ENCODE data around the gene KMT2C.
"Not testable (repeated sequence)": the region's sequence is repeated elsewhere in the genome, so short reads cannot be mapped to it uniquely, and the experiment has no call there.

Gene KMT2C

DNA sequence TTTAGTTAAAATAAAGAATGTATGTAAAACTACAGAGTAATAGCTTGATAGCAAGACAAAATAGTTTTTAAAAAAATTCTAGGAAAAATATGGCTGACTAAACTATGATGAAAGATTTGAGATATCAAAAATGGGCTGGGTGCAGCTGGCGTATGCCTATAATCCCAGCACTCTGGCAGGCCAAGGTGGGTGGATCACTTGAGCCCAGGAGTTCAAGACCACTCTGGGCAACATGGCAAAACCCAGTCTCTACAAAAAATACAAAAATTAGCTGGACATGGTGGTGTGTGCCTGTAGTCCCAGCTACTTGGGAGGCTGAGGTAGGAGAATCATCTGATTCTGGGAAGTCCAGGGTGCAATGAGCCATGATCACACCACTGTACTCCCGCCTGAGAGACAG lies 29.8 kb downstream of the KMT2C start:
- not testable (repeated sequence) for H3K27me3 ChIP-seq (replicated peaks in 2 of 5; ENCODE audit: control insufficient read depth in 4 of 5, insufficient read depth in 5 of 5, low read length in 4 of 5); H3K27ac ChIP-seq (ENCODE audit: insufficient read depth in 1 of 2, low read depth in 1 of 2, low read length in 2 of 2, poor library complexity in 1 of 2, severe bottlenecking in 2 of 2); H3K9me3 ChIP-seq (ENCODE audit: control extremely low read depth in 1 of 5, control insufficient read depth in 4 of 5, insufficient read depth in 2 of 5, low read depth in 1 of 5, low read length in 4 of 5); H3K4me3 ChIP-seq (ENCODE audit: control insufficient read depth in 1 of 7, extremely low read depth in 1 of 7, insufficient read depth in 4 of 7, low read depth in 2 of 7, low read length in 6 of 7); DNase-seq; H3K4me1 ChIP-seq (ENCODE audit: control extremely low read depth in 1 of 4, control insufficient read depth in 4 of 4, insufficient read depth in 4 of 4, low read length in 3 of 4); H3K36me3 ChIP-seq (ENCODE audit: control insufficient read depth in 4 of 4, insufficient read depth in 4 of 4, low read length in 3 of 4)
- WGBS (ENCODE audit: insufficient coverage): 55% methylated on average over 2 of the region's 2 CpGs
- ChIA-PET POLR2A (interaction anchor here (1.0 kb wide), 1 partner anchor 20 kb away, joined by 5 read pairs; no protein-coding TSS in a partner anchor), CTCF (interaction anchor here (0.7 to 1.3 kb wide), 2 partner anchors 10 to 25 kb away, joined by 3 to 5 read pairs; no protein-coding TSS in a partner anchor)

DNA sequence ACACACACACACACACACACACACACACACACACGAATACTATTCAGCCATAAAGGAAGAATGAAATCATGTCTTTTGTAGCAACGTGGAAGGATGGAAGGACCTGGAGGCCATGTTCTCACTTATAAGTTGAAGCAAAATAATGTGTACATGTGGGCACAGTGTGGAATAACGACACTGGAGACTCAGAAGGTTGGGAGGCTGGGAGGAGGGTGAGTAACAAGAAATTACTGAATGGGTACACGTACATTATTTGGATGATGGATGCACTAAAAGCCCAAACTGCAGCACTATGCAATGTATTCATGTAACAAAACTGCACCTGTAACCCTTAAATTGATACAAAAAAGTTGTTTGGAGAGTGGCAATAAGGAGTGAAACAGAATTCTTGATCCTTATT lies 32.1 kb downstream of the KMT2C start:
- Histone ChIP-seq H3K27me3 (replicated peaks in 2 of 5; ENCODE audit: control insufficient read depth in 4 of 5, insufficient read depth in 5 of 5, low read length in 4 of 5) (no peaks in the 10 kb centered on the region), H3K27ac (ENCODE audit: insufficient read depth in 1 of 2, low read depth in 1 of 2, low read length in 2 of 2, poor library complexity in 1 of 2, severe bottlenecking in 2 of 2) (no peak overlapping the region), H3K4me3 (ENCODE audit: control insufficient read depth in 1 of 7, extremely low read depth in 1 of 7, insufficient read depth in 4 of 7, low read depth in 2 of 7, low read length in 6 of 7) (no peak overlapping the region), H3K9me3 (ENCODE audit: control extremely low read depth in 1 of 5, control insufficient read depth in 4 of 5, insufficient read depth in 2 of 5, low read depth in 1 of 5, low read length in 4 of 5) (peaks cover 0 to 7% (median 2%) of the 10 kb centered on the region in 5 experiments), H3K4me1 (ENCODE audit: control extremely low read depth in 1 of 4, control insufficient read depth in 4 of 4, insufficient read depth in 4 of 4, low read length in 3 of 4) (no peaks in the 10 kb centered on the region), H3K36me3 (ENCODE audit: control insufficient read depth in 4 of 4, insufficient read depth in 4 of 4, low read length in 3 of 4) (no peaks in the 10 kb centered on the region)
- ChIA-PET POLR2A (no interaction called here), CTCF (no interaction called here)
- no peak for DNase-seq
- WGBS (ENCODE audit: insufficient coverage): 33% methylated on average over 3 of the region's 4 CpGs

DNA sequence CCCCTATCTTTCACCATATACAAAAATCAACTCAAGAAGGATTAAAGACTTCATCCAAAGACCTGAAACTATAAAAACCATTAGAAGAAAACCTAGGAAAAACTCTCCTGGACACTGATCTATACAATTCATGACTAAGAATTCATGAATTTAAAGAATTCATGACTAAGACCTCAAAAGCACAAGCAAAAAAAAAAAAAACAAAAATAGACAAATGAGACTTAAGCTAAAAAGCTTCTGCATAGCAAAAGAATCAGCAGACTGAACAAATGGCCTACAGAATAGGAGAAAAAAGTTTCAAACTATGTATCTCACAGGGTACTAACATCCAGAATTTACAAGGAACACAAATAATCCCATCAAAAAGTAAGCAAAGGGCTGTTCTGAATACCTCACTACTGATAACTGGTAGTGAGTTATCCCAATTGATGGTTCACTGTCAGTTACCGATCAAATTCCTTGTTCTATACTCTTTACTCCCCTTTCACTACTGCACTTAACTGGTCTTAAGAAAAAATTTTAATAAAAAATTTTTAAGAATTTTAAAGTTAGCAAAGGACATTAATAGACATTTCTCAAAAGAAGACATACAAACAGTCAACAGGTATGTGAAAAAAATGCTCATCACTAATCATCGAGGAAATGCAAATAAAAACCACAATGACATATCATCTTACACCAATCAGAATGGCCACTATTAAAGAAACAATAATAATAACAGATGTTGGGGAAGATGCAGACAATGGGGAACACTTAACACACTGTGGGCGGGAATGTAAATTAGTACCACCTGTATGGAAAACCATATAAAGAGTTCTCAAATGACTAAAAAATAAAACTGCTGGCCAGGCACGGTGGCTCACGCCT lies 33.2 kb downstream of the KMT2C start:
- ChIA-PET CTCF (no interaction called here), POLR2A (no interaction called here)
- H3K4me3 ChIP-seq (ENCODE audit: control insufficient read depth in 1 of 7, extremely low read depth in 1 of 7, insufficient read depth in 4 of 7, low read depth in 2 of 7, low read length in 6 of 7): no peak overlapping the region
- H3K36me3 ChIP-seq (ENCODE audit: control insufficient read depth in 4 of 4, insufficient read depth in 4 of 4, low read length in 3 of 4): peaks cover 0 to 3% (median under 1%) of the 10 kb centered on the region in 4 experiments
- DNase-seq: no peak
- WGBS (ENCODE audit: insufficient coverage): 56% methylated on average over 5 of the region's 5 CpGs
- H3K27me3 ChIP-seq (replicated peaks in 2 of 5; ENCODE audit: control insufficient read depth in 4 of 5, insufficient read depth in 5 of 5, low read length in 4 of 5): no peaks in the 10 kb centered on the region
- H3K27ac ChIP-seq (ENCODE audit: insufficient read depth in 1 of 2, low read depth in 1 of 2, low read length in 2 of 2, poor library complexity in 1 of 2, severe bottlenecking in 2 of 2): no peak overlapping the region
- H3K9me3 ChIP-seq (ENCODE audit: control extremely low read depth in 1 of 5, control insufficient read depth in 4 of 5, insufficient read depth in 2 of 5, low read depth in 1 of 5, low read length in 4 of 5): peaks cover 0 to 7% (median 2%) of the 10 kb centered on the region in 5 experiments
- H3K4me1 ChIP-seq (ENCODE audit: control extremely low read depth in 1 of 4, control insufficient read depth in 4 of 4, insufficient read depth in 4 of 4, low read length in 3 of 4): no peaks in the 10 kb centered on the region

DNA sequence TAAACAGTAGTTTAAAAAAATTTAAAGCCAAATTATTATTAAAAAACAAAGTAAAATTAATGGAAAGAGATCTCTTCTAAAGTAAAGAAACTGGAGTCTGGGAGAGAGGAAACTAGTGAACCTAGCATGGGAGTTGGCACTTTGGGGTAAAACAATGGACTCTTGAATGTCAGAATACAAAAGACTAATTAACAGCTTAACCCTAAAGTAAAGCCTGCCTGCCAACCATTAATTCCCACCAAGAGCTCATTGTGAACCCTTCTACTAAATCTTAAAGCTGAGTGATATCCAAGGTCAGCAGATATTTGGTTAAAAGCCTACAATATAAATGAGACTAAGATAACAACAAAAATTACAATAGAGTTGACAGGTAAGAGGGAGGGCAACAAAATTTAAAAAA lies 36.5 kb downstream of the KMT2C start:
- no peaks in the 10 kb centered on the region for H3K4me1 ChIP-seq (ENCODE audit: control extremely low read depth in 1 of 4, control insufficient read depth in 4 of 4, insufficient read depth in 4 of 4, low read length in 3 of 4)
- POLR2A ChIA-PET: no interaction called here
- H3K27ac ChIP-seq (ENCODE audit: insufficient read depth in 1 of 2, low read depth in 1 of 2, low read length in 2 of 2, poor library complexity in 1 of 2, severe bottlenecking in 2 of 2): no peak overlapping the region
- peaks cover 0 to 5% (median 2%) of the 10 kb centered on the region in 5 experiments for H3K9me3 ChIP-seq (ENCODE audit: control extremely low read depth in 1 of 5, control insufficient read depth in 4 of 5, insufficient read depth in 2 of 5, low read depth in 1 of 5, low read length in 4 of 5)
- H3K27me3 ChIP-seq (replicated peaks in 2 of 5; ENCODE audit: control insufficient read depth in 4 of 5, insufficient read depth in 5 of 5, low read length in 4 of 5): no peaks in the 10 kb centered on the region
- no peak for DNase-seq
- peaks cover 0 to 3% (median under 1%) of the 10 kb centered on the region in 4 experiments for H3K36me3 ChIP-seq (ENCODE audit: control insufficient read depth in 4 of 4, insufficient read depth in 4 of 4, low read length in 3 of 4)
- no peak overlapping the region for H3K4me3 ChIP-seq (ENCODE audit: control insufficient read depth in 1 of 7, extremely low read depth in 1 of 7, insufficient read depth in 4 of 7, low read depth in 2 of 7, low read length in 6 of 7)
- CTCF ChIA-PET: no interaction called here

DNA sequence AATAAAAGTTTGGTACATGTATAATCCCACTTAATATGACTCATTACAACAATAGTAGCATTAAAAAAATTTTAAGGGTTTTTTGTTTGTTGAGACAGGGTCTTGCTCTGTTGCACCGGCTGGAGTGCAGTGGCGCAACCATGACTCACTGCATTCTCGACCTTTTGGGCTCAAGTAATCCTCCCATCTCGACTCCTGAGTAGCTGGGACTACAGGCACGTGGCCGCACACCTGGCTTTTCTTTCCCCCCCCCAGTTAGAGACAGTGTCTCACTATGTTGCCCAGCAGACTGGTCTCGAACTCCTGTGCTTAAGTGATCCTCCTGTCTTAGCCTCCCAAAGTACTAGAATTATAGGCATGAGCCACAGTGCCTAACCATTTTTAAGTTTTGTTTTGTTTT lies 40.7 kb downstream of the KMT2C start:
- 95% methylated on average over 7 of the region's 7 CpGs for WGBS (ENCODE audit: insufficient coverage)
- H3K4me1 ChIP-seq (ENCODE audit: control extremely low read depth in 1 of 4, control insufficient read depth in 4 of 4, insufficient read depth in 4 of 4, low read length in 3 of 4): peaks cover 0 to 4% (median 0%) of the 10 kb centered on the region in 4 experiments
- no peak overlapping the region for H3K4me3 ChIP-seq (ENCODE audit: control insufficient read depth in 1 of 7, extremely low read depth in 1 of 7, insufficient read depth in 4 of 7, low read depth in 2 of 7, low read length in 6 of 7)
- peaks cover 0 to 3% (median under 1%) of the 10 kb centered on the region in 4 experiments for H3K36me3 ChIP-seq (ENCODE audit: control insufficient read depth in 4 of 4, insufficient read depth in 4 of 4, low read length in 3 of 4)
- H3K9me3 ChIP-seq (ENCODE audit: control extremely low read depth in 1 of 5, control insufficient read depth in 4 of 5, insufficient read depth in 2 of 5, low read depth in 1 of 5, low read length in 4 of 5): no peaks in the 10 kb centered on the region
- ChIA-PET POLR2A (no interaction called here), CTCF (no interaction called here)
- no peaks in the 10 kb centered on the region for H3K27me3 ChIP-seq (replicated peaks in 2 of 5; ENCODE audit: control insufficient read depth in 4 of 5, insufficient read depth in 5 of 5, low read length in 4 of 5)
- DNase-seq: no peak
- H3K27ac ChIP-seq (ENCODE audit: insufficient read depth in 1 of 2, low read depth in 1 of 2, low read length in 2 of 2, poor library complexity in 1 of 2, severe bottlenecking in 2 of 2): no peak overlapping the region

DNA sequence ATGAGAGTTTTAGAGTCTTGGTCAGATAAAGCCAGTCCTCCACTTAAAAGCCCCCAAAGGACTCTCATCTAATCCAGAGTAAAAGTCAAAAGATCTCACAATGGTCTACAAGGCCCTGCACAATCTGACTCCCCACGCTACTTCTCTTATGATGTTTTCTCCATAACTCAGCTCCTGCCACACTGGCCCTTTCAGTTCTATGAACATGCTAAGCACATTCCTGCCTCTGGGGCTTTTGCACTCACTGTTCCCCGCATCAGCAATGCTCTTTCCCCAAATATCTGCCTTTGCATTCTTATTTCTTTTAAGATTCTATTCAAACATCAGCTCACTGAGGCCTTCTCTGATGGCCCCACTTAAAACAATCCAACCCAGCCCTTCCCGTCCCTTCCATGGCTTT lies 41.6 kb downstream of the KMT2C start:
- H3K36me3 ChIP-seq (ENCODE audit: control insufficient read depth in 4 of 4, insufficient read depth in 4 of 4, low read length in 3 of 4); H3K27ac ChIP-seq (ENCODE audit: insufficient read depth in 1 of 2, low read depth in 1 of 2, low read length in 2 of 2, poor library complexity in 1 of 2, severe bottlenecking in 2 of 2); H3K4me3 ChIP-seq (ENCODE audit: control insufficient read depth in 1 of 7, extremely low read depth in 1 of 7, insufficient read depth in 4 of 7, low read depth in 2 of 7, low read length in 6 of 7); CTCF ChIA-PET; POLR2A ChIA-PET; H3K27me3 ChIP-seq (replicated peaks in 2 of 5; ENCODE audit: control insufficient read depth in 4 of 5, insufficient read depth in 5 of 5, low read length in 4 of 5); H3K4me1 ChIP-seq (ENCODE audit: control extremely low read depth in 1 of 4, control insufficient read depth in 4 of 4, insufficient read depth in 4 of 4, low read length in 3 of 4); H3K9me3 ChIP-seq (ENCODE audit: control extremely low read depth in 1 of 5, control insufficient read depth in 4 of 5, insufficient read depth in 2 of 5, low read depth in 1 of 5, low read length in 4 of 5): not testable (repeated sequence)
- 81% methylated on average over 3 of the region's 3 CpGs for WGBS (ENCODE audit: insufficient coverage)
- peak in 1 of 3 donors; percentile 36 for DNase-seq

DNA sequence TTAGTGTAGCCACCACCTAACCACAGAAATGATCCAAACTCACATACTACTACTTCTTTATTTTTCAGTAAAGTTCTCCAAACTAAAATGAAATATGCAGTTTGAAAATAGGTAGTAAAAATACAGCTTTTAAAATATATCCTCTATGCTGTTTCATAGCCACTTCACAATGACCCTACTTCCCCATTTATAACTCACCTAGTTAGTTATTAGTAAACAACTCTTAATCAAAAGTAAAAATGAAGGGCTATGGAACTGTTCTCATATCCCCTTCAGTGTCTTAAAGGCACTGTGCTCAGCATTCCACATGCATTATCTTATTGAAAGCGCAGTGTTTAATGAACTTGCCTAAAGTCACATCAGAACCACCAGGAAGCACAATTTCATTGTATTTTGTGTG lies 43.5 kb downstream of the KMT2C start:
- Histone ChIP-seq H3K9me3 (ENCODE audit: control extremely low read depth in 1 of 5, control insufficient read depth in 4 of 5, insufficient read depth in 2 of 5, low read depth in 1 of 5, low read length in 4 of 5) (no peaks in the 10 kb centered on the region), H3K27ac (ENCODE audit: insufficient read depth in 1 of 2, low read depth in 1 of 2, low read length in 2 of 2, poor library complexity in 1 of 2, severe bottlenecking in 2 of 2) (no peak overlapping the region), H3K27me3 (replicated peaks in 2 of 5; ENCODE audit: control insufficient read depth in 4 of 5, insufficient read depth in 5 of 5, low read length in 4 of 5) (no peaks in the 10 kb centered on the region), H3K4me3 (ENCODE audit: control insufficient read depth in 1 of 7, extremely low read depth in 1 of 7, insufficient read depth in 4 of 7, low read depth in 2 of 7, low read length in 6 of 7) (no peak overlapping the region), H3K36me3 (ENCODE audit: control insufficient read depth in 4 of 4, insufficient read depth in 4 of 4, low read length in 3 of 4) (no peaks in the 10 kb centered on the region), H3K4me1 (ENCODE audit: control extremely low read depth in 1 of 4, control insufficient read depth in 4 of 4, insufficient read depth in 4 of 4, low read length in 3 of 4) (peaks cover 0 to 4% (median 0%) of the 10 kb centered on the region in 4 experiments)
- CTCF ChIA-PET: interaction anchor here (0.6 to 1.0 kb wide), 5 partner anchors 23 to 197 kb away, joined by 3 to 7 read pairs (median 3); no protein-coding TSS in a partner anchor
- DNase-seq: no peak
- POLR2A ChIA-PET: no interaction called here
- 100% methylated on average over 1 of the region's 1 CpG for WGBS (ENCODE audit: insufficient coverage)

Data from common myeloid progenitor, CD34-positive (primary cell).